ENCODE data around the gene PRIM2.
"Not testable (repeated sequence)": the region's sequence is repeated elsewhere in the genome, so short reads cannot be mapped to it uniquely, and the experiment has no call there.

GRCh38 chr6:57390818-57391217 is 73.4 kb downstream of the PRIM2 start:
- TF ChIP-seq POLR2AphosphoS5 (IDR thresholded peaks at IDR 0.05); TAF1 (IDR thresholded peaks at IDR 0.05; ENCODE audit: low read depth); CTCF (IDR thresholded peaks at IDR 0.05; ENCODE audit: poor library complexity, severe bottlenecking); EZH2 (IDR thresholded peaks at IDR 0.05; ENCODE audit: borderline replicate concordance, insufficient read depth, low read length, poor library complexity, severe bottlenecking); MXI1 (conservative IDR thresholded peaks at IDR 0.05; ENCODE audit: poor library complexity, severe bottlenecking); EP300 (conservative IDR thresholded peaks at IDR 0.05; ENCODE audit: poor library complexity, severe bottlenecking); SMC3 (conservative IDR thresholded peaks at IDR 0.05; ENCODE audit: poor library complexity); RAD21 (conservative IDR thresholded peaks at IDR 0.05); REST (IDR thresholded peaks at IDR 0.05; ENCODE audit: borderline replicate concordance): not testable (repeated sequence)

All from neural cell (in vitro differentiated cells).